ENCODE data around the gene ZCCHC2.

- no peak for TF ChIP-seq CTCF (optimal IDR thresholded peaks at IDR 0.05 in 1 of 3, IDR thresholded peaks at IDR 0.05 in 1 of 3, conservative IDR thresholded peaks at IDR 0.05 in 1 of 3; ENCODE audit: extremely low read depth in 1 of 3, insufficient read depth in 2 of 3, low read length in 3 of 3)
- no peak for TF ChIP-seq EZH2 (IDR thresholded peaks at IDR 0.05; ENCODE audit: low read length)
Measured at GRCh38 chr18:62480927-62481326, 41.9 kb upstream of the ZCCHC2 start.
